ENCODE results near the gene GJD2.

The GJD2 gene

GRCh38 chr15:34759347-34759746 lies 4.5 kb upstream of the GJD2 start:
- Mint-ChIP-seq H3K4me1 (ENCODE audit: low read depth) (no peaks in the 10 kb centered on the region), H3K9me3 (no peaks in the 10 kb centered on the region), H3K27ac (no peak overlapping the region), H3K27me3 (ENCODE audit: low read depth) (peaks cover 51% of the 10 kb centered on the region), H3K36me3 (ENCODE audit: low read depth) (no peaks in the 10 kb centered on the region), H3K4me3 (no peak overlapping the region)
- no peak for DNase-seq (ENCODE audit: low spot score)

- no peak for DNase-seq (ENCODE audit: low spot score)
- Mint-ChIP-seq H3K27ac (no peak overlapping the region), H3K4me3 (no peak overlapping the region), H3K9me3 (no peaks in the 10 kb centered on the region), H3K27me3 (ENCODE audit: low read depth) (peaks cover 67% of the 10 kb centered on the region), H3K36me3 (ENCODE audit: low read depth) (no peaks in the 10 kb centered on the region), H3K4me1 (ENCODE audit: low read depth) (peaks cover 1% of the 10 kb centered on the region)
Observed at GRCh38 chr15:34757262-34757661, 2.5 kb upstream of the GJD2 start.

- peaks cover 63% of the 10 kb centered on the region for H3K27me3 Mint-ChIP-seq (ENCODE audit: low read depth)
- no peak for DNase-seq (ENCODE audit: low spot score)
- no peak overlapping the region for H3K27ac Mint-ChIP-seq
- H3K4me3 Mint-ChIP-seq, result no peak overlapping the region
- peaks cover 1% of the 10 kb centered on the region for H3K4me1 Mint-ChIP-seq (ENCODE audit: low read depth)
- no peaks in the 10 kb centered on the region for H3K9me3 Mint-ChIP-seq
- H3K36me3 Mint-ChIP-seq (ENCODE audit: low read depth), result no peaks in the 10 kb centered on the region
Observed at GRCh38 chr15:34755419-34755773, 598 bp upstream of the GJD2 start.

- no peak overlapping the region for H3K4me3 Mint-ChIP-seq
- H3K27ac Mint-ChIP-seq, result no peak overlapping the region
- peaks cover 59% of the 10 kb centered on the region for H3K27me3 Mint-ChIP-seq (ENCODE audit: low read depth)
- no peak for DNase-seq (ENCODE audit: low spot score)
- H3K4me1 Mint-ChIP-seq (ENCODE audit: low read depth), result peaks cover 1% of the 10 kb centered on the region
- no peaks in the 10 kb centered on the region for H3K36me3 Mint-ChIP-seq (ENCODE audit: low read depth)
- H3K9me3 Mint-ChIP-seq, result no peaks in the 10 kb centered on the region
Observed at GRCh38 chr15:34754171-34754601, 612 bp downstream of the GJD2 start.

- Mint-ChIP-seq H3K4me1 (ENCODE audit: low read depth) (peaks cover 1% of the 10 kb centered on the region), H3K36me3 (ENCODE audit: low read depth) (no peaks in the 10 kb centered on the region), H3K9me3 (no peaks in the 10 kb centered on the region), H3K27me3 (ENCODE audit: low read depth) (peaks cover 52% of the 10 kb centered on the region), H3K4me3 (no peak overlapping the region), H3K27ac (no peak overlapping the region)
- no peak for DNase-seq (ENCODE audit: low spot score)
Observed at GRCh38 chr15:34753236-34753894, 1.4 kb downstream of the GJD2 start.

GRCh38 chr15:34749691-34750090 lies 5.1 kb downstream of the GJD2 start:
- H3K4me1 Mint-ChIP-seq (ENCODE audit: low read depth), result peaks cover 1% of the 10 kb centered on the region
- no peak for DNase-seq (ENCODE audit: low spot score)
- H3K36me3 Mint-ChIP-seq (ENCODE audit: low read depth), result no peaks in the 10 kb centered on the region
- H3K9me3 Mint-ChIP-seq, result no peaks in the 10 kb centered on the region
- H3K27me3 Mint-ChIP-seq (ENCODE audit: low read depth), result peaks cover 28% of the 10 kb centered on the region
- no peak overlapping the region for H3K27ac Mint-ChIP-seq
- H3K4me3 Mint-ChIP-seq, result no peak overlapping the region

- Mint-ChIP-seq H3K4me1 (ENCODE audit: low read depth) (no peaks in the 10 kb centered on the region), H3K36me3 (ENCODE audit: low read depth) (no peaks in the 10 kb centered on the region), H3K4me3 (no peak overlapping the region), H3K9me3 (no peaks in the 10 kb centered on the region), H3K27ac (no peak overlapping the region), H3K27me3 (ENCODE audit: low read depth) (peaks cover 12% of the 10 kb centered on the region)
- no peak for DNase-seq (ENCODE audit: low spot score)
Observed at GRCh38 chr15:34739346-34739745, 15.5 kb downstream of the GJD2 start.

- no peak for DNase-seq (ENCODE audit: low spot score)
- Mint-ChIP-seq H3K27ac (no peak overlapping the region), H3K27me3 (ENCODE audit: low read depth) (peaks cover 12% of the 10 kb centered on the region), H3K9me3 (no peaks in the 10 kb centered on the region), H3K4me3 (no peak overlapping the region), H3K4me1 (ENCODE audit: low read depth) (no peaks in the 10 kb centered on the region), H3K36me3 (ENCODE audit: low read depth) (no peaks in the 10 kb centered on the region)
Observed at GRCh38 chr15:34738002-34738401, 16.8 kb downstream of the GJD2 start.

GRCh38 chr15:34737477-34737876 lies 17.3 kb downstream of the GJD2 start:
- DNase-seq (ENCODE audit: low spot score), result no peak
- no peak overlapping the region for H3K27ac Mint-ChIP-seq
- H3K27me3 Mint-ChIP-seq (ENCODE audit: low read depth), result peaks cover 12% of the 10 kb centered on the region
- H3K9me3 Mint-ChIP-seq, result no peaks in the 10 kb centered on the region
- H3K36me3 Mint-ChIP-seq (ENCODE audit: low read depth), result no peaks in the 10 kb centered on the region
- H3K4me3 Mint-ChIP-seq, result no peak overlapping the region
- H3K4me1 Mint-ChIP-seq (ENCODE audit: low read depth), result no peaks in the 10 kb centered on the region

- H3K27ac Mint-ChIP-seq, result no peak overlapping the region
- no peak for DNase-seq (ENCODE audit: low spot score)
- H3K4me1 Mint-ChIP-seq (ENCODE audit: low read depth), result no peaks in the 10 kb centered on the region
- no peaks in the 10 kb centered on the region for H3K36me3 Mint-ChIP-seq (ENCODE audit: low read depth)
- no peaks in the 10 kb centered on the region for H3K9me3 Mint-ChIP-seq
- peaks cover 2% of the 10 kb centered on the region for H3K27me3 Mint-ChIP-seq (ENCODE audit: low read depth)
- H3K4me3 Mint-ChIP-seq, result no peak overlapping the region
Observed at GRCh38 chr15:34734303-34734702, 20.5 kb downstream of the GJD2 start.

- H3K27me3 Mint-ChIP-seq (ENCODE audit: low read depth), result peaks cover 2% of the 10 kb centered on the region
- H3K4me3 Mint-ChIP-seq, result no peak overlapping the region
- no peaks in the 10 kb centered on the region for H3K4me1 Mint-ChIP-seq (ENCODE audit: low read depth)
- DNase-seq (ENCODE audit: low spot score), result no peak
- H3K9me3 Mint-ChIP-seq, result no peaks in the 10 kb centered on the region
- no peak overlapping the region for H3K27ac Mint-ChIP-seq
- no peaks in the 10 kb centered on the region for H3K36me3 Mint-ChIP-seq (ENCODE audit: low read depth)
Observed at GRCh38 chr15:34733621-34734020, 21.2 kb downstream of the GJD2 start.

GRCh38 chr15:34732430-34732829 lies 22.4 kb downstream of the GJD2 start:
- Mint-ChIP-seq H3K9me3 (no peaks in the 10 kb centered on the region), H3K4me3 (no peak overlapping the region), H3K4me1 (ENCODE audit: low read depth) (no peaks in the 10 kb centered on the region), H3K27ac (no peak overlapping the region), H3K36me3 (ENCODE audit: low read depth) (no peaks in the 10 kb centered on the region), H3K27me3 (ENCODE audit: low read depth) (peaks cover 5% of the 10 kb centered on the region)
- no peak for DNase-seq (ENCODE audit: low spot score)

GRCh38 chr15:34730701-34731100 lies 24.1 kb downstream of the GJD2 start:
- H3K27ac Mint-ChIP-seq, result no peak overlapping the region

GRCh38 chr15:34729886-34730285 lies 24.9 kb downstream of the GJD2 start:
- Mint-ChIP-seq H3K27me3 (ENCODE audit: low read depth) (peaks cover 7% of the 10 kb centered on the region), H3K4me3 (no peak overlapping the region), H3K9me3 (no peaks in the 10 kb centered on the region), H3K27ac (no peak overlapping the region), H3K4me1 (ENCODE audit: low read depth) (no peaks in the 10 kb centered on the region), H3K36me3 (ENCODE audit: low read depth) (no peaks in the 10 kb centered on the region)
- no peak for DNase-seq (ENCODE audit: low spot score)

More at GRCh38 chr15:34730701-34731100, 24.1 kb downstream of the GJD2 start:
- no peaks in the 10 kb centered on the region for H3K4me1 Mint-ChIP-seq (ENCODE audit: low read depth)
- no peak overlapping the region for H3K4me3 Mint-ChIP-seq
- H3K9me3 Mint-ChIP-seq, result no peaks in the 10 kb centered on the region
- H3K36me3 Mint-ChIP-seq (ENCODE audit: low read depth), result no peaks in the 10 kb centered on the region
- peaks cover 5% of the 10 kb centered on the region for H3K27me3 Mint-ChIP-seq (ENCODE audit: low read depth)
- no peak for DNase-seq (ENCODE audit: low spot score)

- no peak overlapping the region for H3K27ac Mint-ChIP-seq
- peaks cover 9% of the 10 kb centered on the region for H3K27me3 Mint-ChIP-seq (ENCODE audit: low read depth)
- no peaks in the 10 kb centered on the region for H3K4me1 Mint-ChIP-seq (ENCODE audit: low read depth)
- H3K4me3 Mint-ChIP-seq, result no peak overlapping the region
- no peaks in the 10 kb centered on the region for H3K9me3 Mint-ChIP-seq
- H3K36me3 Mint-ChIP-seq (ENCODE audit: low read depth), result no peaks in the 10 kb centered on the region
- no peak for DNase-seq (ENCODE audit: low spot score)
Observed at GRCh38 chr15:34729056-34729455, 25.7 kb downstream of the GJD2 start.

Measured in T-helper 2 cell treated with Interferon-gamma antibody and Interleukin-4, amounts not matched to agents 5 μg/mL and 100 μg/mL, for 36 hours (primary cell).